ENCODE measurements around the gene ATG10. TPM values are rescaled to one million over a fixed set of nuclear protein-coding genes. Genes with fewer than 3 reads are reported as not detected.

Gene ATG10
- total RNA-seq, result 13.5 to 14.8 TPM (median 14.4 TPM) in 3 replicates

DNA sequence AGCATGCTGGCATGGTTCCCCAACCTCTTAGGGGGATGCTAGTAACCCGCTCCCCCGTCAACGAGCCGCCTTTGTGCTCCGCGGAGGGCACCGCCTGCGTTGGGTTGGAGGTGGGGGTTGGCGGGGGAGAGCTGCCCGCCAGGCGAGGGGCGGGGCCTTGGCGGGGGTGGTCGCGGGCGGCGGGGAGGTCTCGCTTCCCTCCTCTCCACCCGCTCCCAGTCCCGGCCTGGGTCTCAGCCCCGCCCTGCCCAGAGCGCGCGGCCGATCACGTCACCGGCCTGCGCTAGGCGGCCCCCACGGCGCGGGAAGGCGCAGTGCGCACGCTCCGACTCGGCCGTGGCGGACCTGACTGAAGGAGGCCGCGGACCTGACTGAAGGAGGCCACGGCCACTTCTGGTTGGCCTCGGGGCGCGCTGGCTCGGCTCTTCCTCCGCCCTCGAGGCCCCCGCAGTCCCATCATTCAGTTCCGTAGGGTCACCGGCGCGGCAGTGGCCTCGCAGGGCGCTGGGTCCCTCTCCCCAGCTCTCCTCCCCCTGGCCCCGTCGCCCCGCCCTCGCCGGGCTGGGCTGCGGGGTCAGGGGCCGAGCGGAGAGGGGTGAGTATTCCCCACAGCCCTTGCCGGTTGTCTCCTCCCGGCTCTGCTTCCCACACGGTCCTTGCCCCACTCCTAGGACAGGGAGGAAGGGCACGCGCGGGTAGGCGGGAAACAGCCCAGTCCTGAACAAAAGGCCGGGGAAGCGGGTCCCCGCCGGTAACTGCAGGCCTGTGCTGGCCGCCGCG, at the start of gene ATG10:
TSS of gene ATG10 (plus strand) at position 312 of the 780 bp plus-strand sequence. CDS start 15,548 bp downstream, outside the sequence.
- peak; percentile 92 to 96 for DNase-seq (ENCODE audit: low spot score in 2 of 2, unreplicated experiment in 2 of 2)
- peaks cover 3% of the 10 kb centered on the region for H3K36me3 Mint-ChIP-seq
- H3K27me3 Mint-ChIP-seq (ENCODE audit: low read depth), result no peaks in the 10 kb centered on the region
- peak within 1 kb of the TSS; percentile 76 for H3K4me3 Mint-ChIP-seq
- TF ChIP-seq, protein P1, sequence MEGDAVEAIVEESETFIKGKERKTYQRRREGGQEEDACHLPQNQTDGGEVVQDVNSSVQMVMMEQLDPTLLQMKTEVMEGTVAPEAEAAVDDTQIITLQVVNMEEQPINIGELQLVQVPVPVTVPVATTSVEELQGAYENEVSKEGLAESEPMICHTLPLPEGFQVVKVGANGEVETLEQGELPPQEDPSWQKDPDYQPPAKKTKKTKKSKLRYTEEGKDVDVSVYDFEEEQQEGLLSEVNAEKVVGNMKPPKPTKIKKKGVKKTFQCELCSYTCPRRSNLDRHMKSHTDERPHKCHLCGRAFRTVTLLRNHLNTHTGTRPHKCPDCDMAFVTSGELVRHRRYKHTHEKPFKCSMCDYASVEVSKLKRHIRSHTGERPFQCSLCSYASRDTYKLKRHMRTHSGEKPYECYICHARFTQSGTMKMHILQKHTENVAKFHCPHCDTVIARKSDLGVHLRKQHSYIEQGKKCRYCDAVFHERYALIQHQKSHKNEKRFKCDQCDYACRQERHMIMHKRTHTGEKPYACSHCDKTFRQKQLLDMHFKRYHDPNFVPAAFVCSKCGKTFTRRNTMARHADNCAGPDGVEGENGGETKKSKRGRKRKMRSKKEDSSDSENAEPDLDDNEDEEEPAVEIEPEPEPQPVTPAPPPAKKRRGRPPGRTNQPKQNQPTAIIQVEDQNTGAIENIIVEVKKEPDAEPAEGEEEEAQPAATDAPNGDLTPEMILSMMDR (IDR thresholded peaks at IDR 0.05; ENCODE audit: unreplicated experiment), result no peak
- H3K27ac Mint-ChIP-seq, result peak within 1 kb of the TSS; percentile 94
- peaks cover 34% of the 10 kb centered on the region for H3K4me1 Mint-ChIP-seq
- no peaks in the 10 kb centered on the region for H3K9me3 Mint-ChIP-seq

DNA sequence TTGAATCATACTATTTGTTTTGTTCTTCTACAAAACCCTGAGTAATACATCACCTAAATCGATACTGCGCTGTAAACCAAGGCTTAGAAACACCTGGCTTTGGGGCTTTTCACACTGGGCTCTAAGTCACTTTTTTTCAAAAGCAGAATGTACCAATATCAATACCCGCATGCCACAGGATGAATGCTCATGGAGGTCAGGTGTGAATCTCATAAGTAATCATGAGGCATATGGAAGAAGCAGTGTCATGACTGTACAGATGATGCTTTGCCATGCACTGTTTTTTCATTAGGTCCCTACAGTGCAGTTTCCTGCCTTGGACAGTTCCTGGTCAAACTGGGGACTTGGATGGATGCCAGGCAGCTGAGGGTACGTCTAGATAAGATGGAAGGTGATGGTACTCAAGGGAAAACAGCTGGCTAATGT, 49.0 kb upstream of the ATG10 start:
- Mint-ChIP-seq H3K9me3 (peaks cover 15% of the 10 kb centered on the region), H3K27ac (no peak overlapping the region), H3K4me1 (no peaks in the 10 kb centered on the region), H3K4me3 (no peak overlapping the region), H3K27me3 (ENCODE audit: low read depth) (no peaks in the 10 kb centered on the region), H3K36me3 (peaks cover 2% of the 10 kb centered on the region)
- TF ChIP-seq, protein P1 (IDR thresholded peaks at IDR 0.05; ENCODE audit: unreplicated experiment), result no peak
- DNase-seq (ENCODE audit: low spot score in 2 of 2, unreplicated experiment in 2 of 2), result no peak

DNA sequence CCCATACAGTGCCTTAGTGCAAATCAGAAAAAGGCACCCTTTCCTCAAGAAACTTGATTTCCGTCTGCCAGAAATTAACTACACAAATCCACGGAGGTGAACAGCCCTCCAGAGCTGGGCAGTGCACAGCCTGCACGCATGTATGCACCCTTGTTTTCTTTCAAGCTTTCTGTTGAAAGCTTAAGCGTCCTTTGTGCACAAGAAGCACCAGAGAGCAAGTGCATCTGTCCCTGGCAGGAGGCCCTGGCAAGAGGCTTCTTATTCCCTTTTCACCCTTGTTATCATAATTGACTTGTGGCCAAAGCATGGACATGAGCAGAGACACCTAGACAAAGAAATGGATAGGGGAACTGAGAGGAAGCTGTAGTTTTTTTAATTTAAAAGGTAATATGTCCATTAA, 47.4 kb upstream of the ATG10 start:
- TF ChIP-seq, protein P1 (IDR thresholded peaks at IDR 0.05; ENCODE audit: unreplicated experiment), result no peak

DNA sequence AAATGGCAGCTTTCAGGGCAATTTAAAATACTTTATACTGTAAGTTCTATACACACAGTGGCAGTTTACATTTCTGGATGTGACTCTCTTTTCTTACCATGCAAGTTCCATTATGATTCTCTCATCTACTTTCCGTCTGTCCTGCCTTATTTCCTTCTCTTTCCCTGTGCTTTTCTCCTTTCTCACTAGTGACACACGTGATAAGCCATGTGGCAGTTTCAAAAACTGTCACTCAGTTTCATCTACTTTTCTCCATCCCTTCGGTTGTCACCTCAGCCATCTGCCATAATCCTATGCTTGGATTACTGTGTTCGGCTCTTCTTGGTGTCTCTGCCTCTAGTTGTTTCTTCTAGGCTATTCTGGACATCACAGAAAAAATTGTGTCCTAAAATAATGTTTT, 46.8 kb upstream of the ATG10 start:
- H3K4me3 Mint-ChIP-seq, result no peak overlapping the region
- H3K9me3 Mint-ChIP-seq, result peaks cover 15% of the 10 kb centered on the region

More for the DNA sequence above, 47.4 kb upstream of the ATG10 start:
- peaks cover 19% of the 10 kb centered on the region for H3K9me3 Mint-ChIP-seq
- no peak overlapping the region for H3K4me3 Mint-ChIP-seq
- H3K36me3 Mint-ChIP-seq, result peaks cover 2% of the 10 kb centered on the region
- H3K27me3 Mint-ChIP-seq (ENCODE audit: low read depth), result no peaks in the 10 kb centered on the region
- no peak for DNase-seq (ENCODE audit: low spot score in 2 of 2, unreplicated experiment in 2 of 2)
- no peak overlapping the region for H3K27ac Mint-ChIP-seq
- H3K4me1 Mint-ChIP-seq, result no peaks in the 10 kb centered on the region

DNA sequence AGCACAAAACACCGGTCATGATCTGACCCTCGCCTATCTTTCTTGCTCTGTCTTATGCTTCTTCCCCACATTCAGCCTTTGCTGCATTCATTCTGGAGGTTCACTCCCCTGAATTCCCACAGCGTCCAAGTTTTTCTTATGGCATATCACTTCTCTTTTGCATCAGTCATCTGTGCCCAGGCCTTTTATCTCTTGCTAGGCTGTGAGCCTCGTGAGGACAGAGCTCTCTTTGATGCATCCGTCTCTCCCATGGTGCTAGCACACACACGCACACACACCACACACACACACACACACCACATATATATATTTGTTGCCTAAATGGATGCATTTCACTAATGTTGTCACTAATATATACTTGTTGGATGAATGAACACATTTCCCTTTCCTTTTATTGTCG, 45.8 kb upstream of the ATG10 start:
- no peak overlapping the region for H3K27ac Mint-ChIP-seq
- no peak overlapping the region for H3K4me3 Mint-ChIP-seq
- no peaks in the 10 kb centered on the region for H3K27me3 Mint-ChIP-seq (ENCODE audit: low read depth)
- TF ChIP-seq, protein P1 (IDR thresholded peaks at IDR 0.05; ENCODE audit: unreplicated experiment), result no peak
- H3K9me3 Mint-ChIP-seq, result peaks cover 11% of the 10 kb centered on the region
- no peaks in the 10 kb centered on the region for H3K4me1 Mint-ChIP-seq
- no peak for DNase-seq (ENCODE audit: low spot score in 2 of 2, unreplicated experiment in 2 of 2)
- H3K36me3 Mint-ChIP-seq, result peaks cover 2% of the 10 kb centered on the region

More for the DNA sequence above, 46.8 kb upstream of the ATG10 start:
- TF ChIP-seq, protein P1 (IDR thresholded peaks at IDR 0.05; ENCODE audit: unreplicated experiment), result no peak
- Mint-ChIP-seq H3K36me3 (peaks cover 2% of the 10 kb centered on the region), H3K4me1 (no peaks in the 10 kb centered on the region), H3K27me3 (ENCODE audit: low read depth) (no peaks in the 10 kb centered on the region), H3K27ac (no peak overlapping the region)
- DNase-seq (ENCODE audit: low spot score in 2 of 2, unreplicated experiment in 2 of 2), result no peak

Data from mesothelial cell of epicardium (in vitro differentiated cells).